Measurements from ENCODE around the gene FOXK1. TPM values are rescaled to one million over a fixed set of nuclear protein-coding genes. Genes with fewer than 3 reads are reported as not detected.

The FOXK1 gene
- total and polyA plus RNA-seq, 7 donors, result 1.8 to 47.1 (median 17.1) TPM

DNA sequence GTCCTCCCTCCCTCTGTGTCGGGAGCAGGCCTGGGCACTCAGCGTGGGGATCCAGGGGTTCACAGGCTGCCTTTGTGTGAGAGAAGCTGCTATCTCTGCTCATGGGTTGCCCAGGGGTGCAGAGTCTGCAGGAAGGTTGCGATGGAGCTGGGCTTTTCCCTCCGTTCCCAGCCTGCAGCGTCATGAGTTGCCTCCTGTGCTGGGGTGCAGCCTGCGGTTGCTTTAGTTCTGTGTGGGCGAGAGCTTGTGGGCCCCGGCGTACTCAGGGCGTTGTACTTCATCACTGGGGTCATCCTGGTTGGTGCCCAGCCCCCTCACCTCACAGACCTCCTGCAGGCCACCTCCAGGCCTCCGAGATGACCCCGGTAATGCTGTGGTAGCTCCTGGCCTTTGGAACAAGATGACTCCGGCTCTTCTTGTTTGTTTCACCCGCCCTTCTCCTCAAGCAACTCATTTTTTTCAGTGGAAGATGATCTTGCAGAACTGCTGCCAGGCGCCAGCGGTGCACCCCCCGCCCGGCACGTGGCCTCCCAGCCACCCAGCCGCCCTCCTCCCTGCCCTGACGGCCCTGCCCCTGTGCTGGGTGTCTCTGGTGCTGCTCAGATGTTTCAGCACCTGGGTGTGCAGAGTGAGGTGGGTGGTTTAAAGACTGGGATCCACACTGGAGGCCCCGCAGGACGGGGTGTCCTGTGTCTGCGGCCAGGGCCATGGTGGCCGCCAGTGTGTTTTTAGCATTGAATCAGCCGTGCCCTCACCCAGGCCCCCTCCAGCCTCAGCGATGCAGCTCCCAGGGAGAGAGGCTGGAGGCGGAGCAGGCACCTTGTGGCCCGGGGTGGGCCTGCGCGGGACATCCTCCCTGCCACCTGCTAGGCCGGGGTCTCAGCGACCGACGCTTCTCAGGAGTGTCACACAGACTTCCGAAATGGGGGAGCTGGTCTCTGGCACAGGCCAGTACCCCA lies 100.5 kb downstream of the FOXK1 start:
- Histone ChIP-seq H3K36me3 (peaks cover 28 to 70% (median 55%) of the 10 kb centered on the region in 4 donors), H3K4me1 (peaks cover 0 to 9% (median 6%) of the 10 kb centered on the region in 4 donors), H3K27ac (no peak overlapping the region), H3K4me3 (no peak overlapping the region), H3K9me3 (no peaks in the 10 kb centered on the region), H3K27me3 (no peaks in the 10 kb centered on the region)
- DNase-seq, result no peak
- 94 to 96% methylated on average over 36 of the region's 36 CpGs for WGBS, 2 donors
- no peak for TF ChIP-seq POLR2A (IDR thresholded peaks at IDR 0.05)
- TF ChIP-seq EP300 (IDR thresholded peaks at IDR 0.05), result no peak
- TF ChIP-seq, protein P1, sequence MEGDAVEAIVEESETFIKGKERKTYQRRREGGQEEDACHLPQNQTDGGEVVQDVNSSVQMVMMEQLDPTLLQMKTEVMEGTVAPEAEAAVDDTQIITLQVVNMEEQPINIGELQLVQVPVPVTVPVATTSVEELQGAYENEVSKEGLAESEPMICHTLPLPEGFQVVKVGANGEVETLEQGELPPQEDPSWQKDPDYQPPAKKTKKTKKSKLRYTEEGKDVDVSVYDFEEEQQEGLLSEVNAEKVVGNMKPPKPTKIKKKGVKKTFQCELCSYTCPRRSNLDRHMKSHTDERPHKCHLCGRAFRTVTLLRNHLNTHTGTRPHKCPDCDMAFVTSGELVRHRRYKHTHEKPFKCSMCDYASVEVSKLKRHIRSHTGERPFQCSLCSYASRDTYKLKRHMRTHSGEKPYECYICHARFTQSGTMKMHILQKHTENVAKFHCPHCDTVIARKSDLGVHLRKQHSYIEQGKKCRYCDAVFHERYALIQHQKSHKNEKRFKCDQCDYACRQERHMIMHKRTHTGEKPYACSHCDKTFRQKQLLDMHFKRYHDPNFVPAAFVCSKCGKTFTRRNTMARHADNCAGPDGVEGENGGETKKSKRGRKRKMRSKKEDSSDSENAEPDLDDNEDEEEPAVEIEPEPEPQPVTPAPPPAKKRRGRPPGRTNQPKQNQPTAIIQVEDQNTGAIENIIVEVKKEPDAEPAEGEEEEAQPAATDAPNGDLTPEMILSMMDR (IDR thresholded peaks at IDR 0.05), result no peak
- TF ChIP-seq POLR2AphosphoS5 (IDR thresholded peaks at IDR 0.05), result no peak
- intact Hi-C loops (cut with DNase I), result no loop called here

DNA sequence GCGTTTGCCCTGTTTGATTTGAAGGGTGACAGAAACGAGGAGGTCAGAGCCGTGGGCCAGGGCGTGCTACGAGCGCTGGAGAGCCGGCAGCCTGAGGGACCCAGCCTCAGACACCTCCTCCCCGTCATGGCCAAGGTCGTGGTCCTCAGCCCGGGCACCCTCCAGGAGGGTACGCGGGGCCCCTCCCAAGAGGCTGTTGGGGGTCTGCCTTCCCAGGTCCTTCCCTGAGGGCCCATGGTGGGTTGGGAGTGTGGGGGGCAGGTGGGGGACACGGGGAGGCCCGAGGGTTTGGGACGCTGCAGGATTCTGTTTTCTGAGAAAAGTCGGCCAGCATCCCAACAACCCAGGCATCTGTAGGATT lies 101.2 kb downstream of the FOXK1 start:
- Histone ChIP-seq H3K9me3 (no peaks in the 10 kb centered on the region), H3K4me1 (peaks cover 0 to 2% (median under 1%) of the 10 kb centered on the region in 4 donors), H3K36me3 (peaks cover 35 to 77% (median 60%) of the 10 kb centered on the region in 4 donors), H3K27ac (no peak overlapping the region), H3K4me3 (no peak overlapping the region), H3K27me3 (no peaks in the 10 kb centered on the region)
- 94 to 95% methylated on average over 16 of the region's 16 CpGs for WGBS, 2 donors
- no peak for DNase-seq
- intact Hi-C loops (cut with DNase I), result no loop called here
- TF ChIP-seq POLR2A (IDR thresholded peaks at IDR 0.05) (no peak), EP300 (IDR thresholded peaks at IDR 0.05) (no peak), POLR2AphosphoS5 (IDR thresholded peaks at IDR 0.05) (no peak)
- TF ChIP-seq, protein P1 (IDR thresholded peaks at IDR 0.05), result no peak

DNA sequence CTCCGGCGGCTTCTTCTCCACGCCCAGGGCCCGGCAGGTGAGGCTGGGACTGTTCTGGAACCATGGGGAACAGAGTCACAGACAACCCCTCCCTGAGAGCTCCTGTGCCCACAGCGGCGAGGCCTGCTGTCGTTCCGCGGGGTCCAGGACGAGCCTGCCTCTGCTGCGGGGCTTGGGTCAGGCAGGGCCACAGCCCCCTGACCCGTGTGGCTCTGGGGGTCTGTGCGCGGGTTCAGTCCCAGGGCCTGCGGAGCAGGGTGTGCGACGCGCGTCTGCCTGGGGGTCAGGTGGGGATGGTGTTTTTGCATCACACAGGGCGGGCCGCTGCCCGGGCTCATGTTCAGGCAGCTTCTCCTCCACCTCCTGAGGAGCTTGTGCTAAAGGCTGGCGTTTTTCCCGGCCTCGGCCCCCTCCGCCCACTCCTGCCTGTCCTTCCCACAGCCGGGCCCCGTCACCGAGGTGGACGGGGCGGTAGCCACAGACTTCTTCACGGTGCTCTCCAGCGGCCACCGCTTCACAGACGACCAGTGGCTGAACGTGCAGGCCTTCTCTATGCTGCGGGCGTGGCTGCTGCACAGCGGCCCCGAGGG lies 101.8 kb downstream of the FOXK1 start:
- peak; percentile 84 for DNase-seq
- 90 to 91% methylated on average over 40 of the region's 40 CpGs for WGBS, 2 donors
- peaks cover 39 to 83% (median 64%) of the 10 kb centered on the region in 4 donors for H3K36me3 ChIP-seq

DNA sequence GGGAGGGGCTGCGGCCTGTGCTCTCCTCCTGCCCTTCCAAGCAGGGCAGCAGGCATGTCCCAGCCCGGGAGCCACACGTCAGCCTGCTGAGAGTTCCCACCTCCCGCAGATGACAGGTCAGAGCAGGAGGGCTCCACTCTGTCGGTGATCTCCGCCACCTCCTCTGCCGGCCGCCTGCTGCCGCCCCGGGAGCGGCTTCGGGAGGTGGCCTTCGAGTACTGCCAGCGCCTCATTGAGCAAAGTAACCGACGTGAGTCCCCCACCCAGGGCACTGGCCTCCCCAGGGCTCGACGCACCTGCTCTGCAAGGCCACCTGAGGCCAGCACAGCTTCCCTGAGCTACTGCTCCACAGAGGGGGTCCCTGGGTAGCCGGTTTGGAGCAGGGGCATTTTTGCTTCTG lies 102.7 kb downstream of the FOXK1 start:
- H3K27me3 ChIP-seq, result no peaks in the 10 kb centered on the region
- H3K4me3 ChIP-seq, result no peak overlapping the region
- H3K36me3 ChIP-seq, result peaks cover 39 to 92% (median 68%) of the 10 kb centered on the region in 4 donors
- DNase-seq, result no peak
- H3K27ac ChIP-seq, result no peak overlapping the region
- no peaks in the 10 kb centered on the region for H3K9me3 ChIP-seq
- TF ChIP-seq, protein P1 (IDR thresholded peaks at IDR 0.05), result no peak
- TF ChIP-seq POLR2A (IDR thresholded peaks at IDR 0.05), result no peak
- TF ChIP-seq EP300 (IDR thresholded peaks at IDR 0.05), result no peak
- no peak for TF ChIP-seq POLR2AphosphoS5 (IDR thresholded peaks at IDR 0.05)
- intact Hi-C loops (cut with DNase I), result no loop called here
- no peaks in the 10 kb centered on the region for H3K4me1 ChIP-seq
- 91 to 93% methylated on average over 19 of the region's 19 CpGs for WGBS, 2 donors

More for the DNA sequence above, 101.8 kb downstream of the FOXK1 start:
- H3K27me3 ChIP-seq, result no peaks in the 10 kb centered on the region
- H3K4me3 ChIP-seq, result no peak overlapping the region
- H3K4me1 ChIP-seq, result no peaks in the 10 kb centered on the region
- no peaks in the 10 kb centered on the region for H3K9me3 ChIP-seq
- intact Hi-C loops (cut with DNase I), result no loop called here
- no peak overlapping the region for H3K27ac ChIP-seq
- no peak for TF ChIP-seq POLR2A (IDR thresholded peaks at IDR 0.05)
- TF ChIP-seq, protein P1 (IDR thresholded peaks at IDR 0.05), result no peak
- TF ChIP-seq EP300 (IDR thresholded peaks at IDR 0.05), result no peak
- no peak for TF ChIP-seq POLR2AphosphoS5 (IDR thresholded peaks at IDR 0.05)

Data from sigmoid colon (tissue), 7 donors.